GM12878 (cell line): ENCODE results near the gene OR4F6. TPM values are rescaled to one million over a fixed set of nuclear protein-coding genes. Genes with fewer than 3 reads are reported as not detected.

ENCODE experiments used
- ATAC-seq: fragments of 200-7000 bp; cut with Tn5 transposase; 3 replicates; pipeline ENCODE4 v1.9.1; 2020; ENCODE audit warnings: mild to moderate bottlenecking, moderate library complexity
- BruUV-seq: library from RNA; stranded (reverse); fragments of 400-500 nt; replicated peaks from 2 replicates; lab custom pipeline; 2021; lab: Mats Ljungman, UMichigan
- CTCF ChIA-PET: fragments of 300-600 bp; sonication (Branson Sonifier 250); formaldehyde crosslinking; extraction: SDS; loops from one replicate; lab custom pipeline; 2021; ENCODE audit warnings: inconsistent platforms; lab: Yijun Ruan, JAX
- POLR2A ChIA-PET: fragments of 350-600 bp; formaldehyde crosslinking; extraction: SDS; loops from one replicate; lab custom pipeline; 2021; ENCODE audit warnings: inconsistent platforms; lab: Charles Lee
- RAD21 ChIA-PET: fragments of 300-600 bp; sonication (Branson Sonifier 250); formaldehyde crosslinking; loops from one replicate; lab custom pipeline; 2023; ENCODE audit warnings: antibody characterized with exemption; ENCODE audit not compliant: unreplicated experiment; lab: Charles Lee
- SMC1A ChIA-PET: fragments of 300-600 bp; sonication (Branson Sonifier 250); formaldehyde crosslinking; loops from one replicate; lab custom pipeline; 2023; ENCODE audit not compliant: unreplicated experiment, uncharacterized antibody; lab: Charles Lee
- DNase-seq: peaks from one replicate; pipeline ENCODE4 v3.0.0-alpha.2; 2011; ENCODE audit warnings: low read depth, low spot score
- FAIRE-seq: peaks from 3 replicates; lab custom pipeline; 2011; peaks lifted over from hg19 to GRCh38; lab: Jason Lieb, UNC
- H2AFZ ChIP-seq: 2 replicates; pipeline ENCODE4 v1.6.0; 2011; ENCODE audit warnings: low read depth, low read length, control low read depth; ENCODE audit not compliant: control insufficient read depth
- H3K27ac ChIP-seq: 2 replicates; pipeline ENCODE4 v1.5.1; 2011; ENCODE audit warnings: control low read depth; ENCODE audit not compliant: control insufficient read depth, insufficient read depth
- H3K27me3 ChIP-seq, 2 experiments: replicated peaks in 1 of 2; 2 replicates each; pipeline versions ENCODE4 v1.6.0 to v1.6.1; 2011; ENCODE audit warnings: low read length in 1 of 2; ENCODE audit not compliant: control insufficient read depth in 2 of 2, insufficient read depth in 2 of 2
- H3K36me3 ChIP-seq, 2 experiments: 2 replicates each; pipeline ENCODE4 v1.5.1; 2011; ENCODE audit warnings: low read length in 1 of 2; ENCODE audit not compliant: control insufficient read depth in 2 of 2, insufficient read depth in 2 of 2
- H3K4me1 ChIP-seq: 2 replicates; pipeline ENCODE4 v1.6.1; 2011; ENCODE audit warnings: mild to moderate bottlenecking, low read length, moderate library complexity, mixed read lengths; ENCODE audit not compliant: control insufficient read depth, insufficient read depth
- H3K4me2 ChIP-seq: 2 replicates; pipeline ENCODE4 v1.6.0; 2011; ENCODE audit warnings: control low read depth; ENCODE audit not compliant: control insufficient read depth, insufficient read depth
- H3K4me3 ChIP-seq: fragments of 200-600 bp; sonication (generic); 2 replicates; pipeline ENCODE4 v1.5.1; 2016
- H3K79me2 ChIP-seq: 2 replicates; pipeline ENCODE4 v1.6.0; 2011; ENCODE audit warnings: low read length; ENCODE audit not compliant: control insufficient read depth, insufficient read depth
- H3K9ac ChIP-seq: 2 replicates; pipeline ENCODE4 v1.8.0; 2011; ENCODE audit warnings: low read length, control low read depth, mixed read lengths; ENCODE audit not compliant: control insufficient read depth, insufficient read depth
- H3K9me3 ChIP-seq: replicated peaks from 3 replicates; pipeline ENCODE4 v1.5.1; 2011; ENCODE audit warnings: mild to moderate bottlenecking, low read length; ENCODE audit not compliant: control insufficient read depth, insufficient read depth
- H4K20me1 ChIP-seq: 2 replicates; pipeline ENCODE4 v1.6.0; 2011; ENCODE audit not compliant: control insufficient read depth, insufficient read depth
- BMI1 ChIP-seq: fragments of 450-650 bp; IDR thresholded peaks from 2 replicates; pipeline ENCODE4 v1.6.1; 2016; ENCODE audit warnings: mild to moderate bottlenecking, moderate library complexity, borderline replicate concordance
- ESRRA ChIP-seq: IDR thresholded peaks from 2 replicates; pipeline ENCODE4 v1.6.1; 2012; ENCODE audit warnings: mild to moderate bottlenecking, low read length, improper control_type of control experiment
- FOXM1 ChIP-seq: IDR thresholded peaks from 2 replicates; pipeline ENCODE4 v1.6.1; 2012; ENCODE audit warnings: low read depth, mild to moderate bottlenecking, inconsistent platforms, low read length, moderate library complexity
- HDAC2 ChIP-seq: fragments of 200-600 bp; sonication (generic); IDR thresholded peaks from 2 replicates; pipeline ENCODE4 v1.6.1; 2017
- HDAC6 ChIP-seq: fragments of 200-600 bp; sonication (generic); IDR thresholded peaks from one replicate; pipeline ENCODE4 v1.8.0; 2017; ENCODE audit warnings: antibody characterized with exemption; ENCODE audit not compliant: unreplicated experiment
- KDM1A ChIP-seq: fragments of 200-600 bp; sonication (generic); IDR thresholded peaks from 2 replicates; pipeline ENCODE4 v1.6.1; 2016; ENCODE audit warnings: borderline replicate concordance
- LARP7 ChIP-seq: fragments of 450-650 bp; IDR thresholded peaks from 2 replicates; pipeline ENCODE4 v1.6.1; 2017; ENCODE audit warnings: mild to moderate bottlenecking
- NFXL1 ChIP-seq: fragments of 450-650 bp; IDR thresholded peaks from 2 replicates; pipeline ENCODE4 v1.6.1; 2017; ENCODE audit warnings: antibody characterized with exemption, mild to moderate bottlenecking, borderline replicate concordance
- NFYA ChIP-seq: IDR thresholded peaks from 2 replicates; pipeline ENCODE4 v1.6.1; 2011; ENCODE audit warnings: low read depth, mild to moderate bottlenecking, low read length, improper control_type of control experiment, borderline replicate concordance
- PML ChIP-seq: IDR thresholded peaks from 2 replicates; pipeline ENCODE4 v1.6.1; 2012; ENCODE audit warnings: low read length, inconsistent platforms
- SIX5 ChIP-seq: IDR thresholded peaks from 2 replicates; pipeline ENCODE4 v1.6.1; 2011; ENCODE audit warnings: mild to moderate bottlenecking, low read depth, low read length, moderate library complexity; ENCODE audit not compliant: severe bottlenecking
- STAT1 ChIP-seq: fragments of 450-650 bp; conservative IDR thresholded peaks from 2 replicates; pipeline ENCODE4 v1.6.1; 2014; ENCODE audit warnings: antibody characterized with exemption, mild to moderate bottlenecking
- ZNF384 ChIP-seq: IDR thresholded peaks from 2 replicates; pipeline ENCODE4 v1.6.1; 2012; ENCODE audit warnings: low read depth, mild to moderate bottlenecking, low read length, improper control_type of control experiment, borderline replicate concordance
- ZNF622 ChIP-seq: fragments of 450-650 bp; IDR thresholded peaks from 2 replicates; pipeline ENCODE4 v1.6.1; 2017; ENCODE audit warnings: mild to moderate bottlenecking, inconsistent platforms
- WGBS: methylation state at CpG from one replicate; pipeline ENCODE4 v1.1.6; 2016; ENCODE audit warnings: low lambda C conversion rate; ENCODE audit not compliant: insufficient replicate concordance, insufficient coverage; ENCODE audit errors: missing lambda C conversion rate; 5-methylcytosine and 5-hydroxymethylcytosine counted together
- in situ Hi-C: fragments of 300-500 bp; cut with MboI; formaldehyde crosslinking; loops from 9 replicates; pipeline ENCODE4 v1.14.3; 2018; ENCODE audit warnings: mixed read lengths
- intact Hi-C: fragments of 100-400 bp; cut with micrococcal nuclease; formaldehyde crosslinking; loops from one replicate; pipeline ENCODE4 v1.14.2; 2022; ENCODE audit not compliant: unreplicated experiment
- polyA plus RNA-seq, 11 experiments: library from polyadenylated mRNA; depleted of rRNA in 4 of 11; unstranded in 6 of 11; stranded (reverse) in 5 of 11; fragments of >200 nt; fragmentation: Nextera tagmentation in 4 of 11; fragmentation: Illumina TruSeq in 1 of 11; extraction: Ambion mirVana in 4 of 11; extraction: Trizol in 1 of 11; gene quantifications; 1 replicate in 1 of 11; 2 replicates in 10 of 11; pipeline versions ENCODE4 v1.2.1 to v1.2.3, GENCODE V29; 2011 to 2016; ENCODE audit warnings: inconsistent platforms in 2 of 11, missing spikeins in 2 of 11, low read depth in 1 of 11
- total RNA-seq, 4 experiments: library from RNA; depleted of rRNA in 3 of 4; stranded (reverse); fragments of >200 nt in 3 of 4; fragmentation: Illumina TruSeq in 1 of 4; extraction: Trizol in 1 of 4; gene quantifications; 2 replicates each; pipeline versions ENCODE4 v1.2.1 to v1.2.3, GENCODE V29; 2013 to 2021
- TF ChIP-seq, protein P1 (sequence below): fragments of 450-650 bp; IDR thresholded peaks from 2 replicates; pipeline ENCODE4 v1.6.1; 2017; ENCODE audit warnings: mild to moderate bottlenecking, moderate library complexity
- TF ChIP-seq, protein P2 (sequence below): fragments of 450-650 bp; IDR thresholded peaks from 2 replicates; pipeline ENCODE4 v1.6.1; 2018; ENCODE audit warnings: mild to moderate bottlenecking, low read depth, moderate library complexity; ENCODE audit not compliant: partially characterized antibody
- TF ChIP-seq, protein P3 (sequence below): IDR thresholded peaks from 2 replicates; pipeline ENCODE4 v1.6.1; 2012; ENCODE audit warnings: low read depth, low read length, improper control_type of control experiment

The OR4F6 gene
- total and polyA plus RNA-seq, 10 of the 15 experiments (the other 5 are each of a cell fraction or from before 2014, with no cell fraction given), result not detected

DNA sequence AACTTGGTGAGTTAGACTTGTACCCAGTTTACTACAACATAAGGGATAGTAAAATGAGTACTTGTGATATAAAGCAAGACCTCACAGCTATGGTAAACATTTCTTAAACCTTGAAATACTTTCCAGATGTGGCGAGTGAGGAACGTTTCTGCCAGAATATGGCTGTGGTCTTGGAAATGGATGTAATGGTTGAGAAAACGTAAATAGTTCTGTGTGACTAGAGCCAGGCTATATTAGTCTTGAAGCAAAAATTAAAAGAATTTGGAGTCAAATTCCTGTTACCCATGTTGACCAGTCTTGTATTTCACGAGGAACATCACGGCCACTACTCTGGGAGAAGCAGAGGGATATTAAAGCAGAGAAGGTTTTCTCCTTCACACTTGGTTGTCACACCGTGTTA lies 23.9 kb downstream of the OR4F6 start:
- Histone ChIP-seq H4K20me1 (no peaks in the 10 kb centered on the region), H3K79me2 (no peaks in the 10 kb centered on the region), H3K4me3 (no peak overlapping the region), H3K27ac (no peak overlapping the region), H3K9me3 (no peaks in the 10 kb centered on the region), H3K36me3 (no peaks in the 10 kb centered on the region), H3K4me2 (no peak overlapping the region), H3K9ac (no peak overlapping the region), H3K27me3 (peaks cover 0 to 3% of the 10 kb centered on the region in 2 experiments; a peak in 3 of 4 replicates), H3K4me1 (no peaks in the 10 kb centered on the region), H2AFZ (no peak overlapping the region)
- ChIA-PET POLR2A (no interaction called here), RAD21 (no interaction called here), SMC1A (no interaction called here), CTCF (no interaction called here)
- intact Hi-C loops, result no loop called here
- ATAC-seq, result no peak
- 12% methylated on average over 6 of the region's 6 CpGs for WGBS
- no peak for DNase-seq
- no TSS peak for BruUV-seq
- FAIRE-seq, result peak; percentile 7
- in situ Hi-C loops, result no loop called here
- no peak for TF ChIP-seq ZNF622
- TF ChIP-seq NFYA, result no peak
- no peak for TF ChIP-seq KDM1A
- TF ChIP-seq STAT1, result no peak
- no peak for TF ChIP-seq ZNF384
- TF ChIP-seq HDAC2, result no peak
- TF ChIP-seq, protein P1, sequence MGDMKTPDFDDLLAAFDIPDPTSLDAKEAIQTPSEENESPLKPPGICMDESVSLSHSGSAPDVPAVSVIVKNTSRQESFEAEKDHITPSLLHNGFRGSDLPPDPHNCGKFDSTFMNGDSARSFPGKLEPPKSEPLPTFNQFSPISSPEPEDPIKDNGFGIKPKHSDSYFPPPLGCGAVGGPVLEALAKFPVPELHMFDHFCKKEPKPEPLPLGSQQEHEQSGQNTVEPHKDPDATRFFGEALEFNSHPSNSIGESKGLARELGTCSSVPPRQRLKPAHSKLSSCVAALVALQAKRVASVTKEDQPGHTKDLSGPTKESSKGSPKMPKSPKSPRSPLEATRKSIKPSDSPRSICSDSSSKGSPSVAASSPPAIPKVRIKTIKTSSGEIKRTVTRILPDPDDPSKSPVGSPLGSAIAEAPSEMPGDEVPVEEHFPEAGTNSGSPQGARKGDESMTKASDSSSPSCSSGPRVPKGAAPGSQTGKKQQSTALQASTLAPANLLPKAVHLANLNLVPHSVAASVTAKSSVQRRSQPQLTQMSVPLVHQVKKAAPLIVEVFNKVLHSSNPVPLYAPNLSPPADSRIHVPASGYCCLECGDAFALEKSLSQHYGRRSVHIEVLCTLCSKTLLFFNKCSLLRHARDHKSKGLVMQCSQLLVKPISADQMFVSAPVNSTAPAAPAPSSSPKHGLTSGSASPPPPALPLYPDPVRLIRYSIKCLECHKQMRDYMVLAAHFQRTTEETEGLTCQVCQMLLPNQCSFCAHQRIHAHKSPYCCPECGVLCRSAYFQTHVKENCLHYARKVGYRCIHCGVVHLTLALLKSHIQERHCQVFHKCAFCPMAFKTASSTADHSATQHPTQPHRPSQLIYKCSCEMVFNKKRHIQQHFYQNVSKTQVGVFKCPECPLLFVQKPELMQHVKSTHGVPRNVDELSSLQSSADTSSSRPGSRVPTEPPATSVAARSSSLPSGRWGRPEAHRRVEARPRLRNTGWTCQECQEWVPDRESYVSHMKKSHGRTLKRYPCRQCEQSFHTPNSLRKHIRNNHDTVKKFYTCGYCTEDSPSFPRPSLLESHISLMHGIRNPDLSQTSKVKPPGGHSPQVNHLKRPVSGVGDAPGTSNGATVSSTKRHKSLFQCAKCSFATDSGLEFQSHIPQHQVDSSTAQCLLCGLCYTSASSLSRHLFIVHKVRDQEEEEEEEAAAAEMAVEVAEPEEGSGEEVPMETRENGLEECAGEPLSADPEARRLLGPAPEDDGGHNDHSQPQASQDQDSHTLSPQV, result no peak
- TF ChIP-seq, protein P2, sequence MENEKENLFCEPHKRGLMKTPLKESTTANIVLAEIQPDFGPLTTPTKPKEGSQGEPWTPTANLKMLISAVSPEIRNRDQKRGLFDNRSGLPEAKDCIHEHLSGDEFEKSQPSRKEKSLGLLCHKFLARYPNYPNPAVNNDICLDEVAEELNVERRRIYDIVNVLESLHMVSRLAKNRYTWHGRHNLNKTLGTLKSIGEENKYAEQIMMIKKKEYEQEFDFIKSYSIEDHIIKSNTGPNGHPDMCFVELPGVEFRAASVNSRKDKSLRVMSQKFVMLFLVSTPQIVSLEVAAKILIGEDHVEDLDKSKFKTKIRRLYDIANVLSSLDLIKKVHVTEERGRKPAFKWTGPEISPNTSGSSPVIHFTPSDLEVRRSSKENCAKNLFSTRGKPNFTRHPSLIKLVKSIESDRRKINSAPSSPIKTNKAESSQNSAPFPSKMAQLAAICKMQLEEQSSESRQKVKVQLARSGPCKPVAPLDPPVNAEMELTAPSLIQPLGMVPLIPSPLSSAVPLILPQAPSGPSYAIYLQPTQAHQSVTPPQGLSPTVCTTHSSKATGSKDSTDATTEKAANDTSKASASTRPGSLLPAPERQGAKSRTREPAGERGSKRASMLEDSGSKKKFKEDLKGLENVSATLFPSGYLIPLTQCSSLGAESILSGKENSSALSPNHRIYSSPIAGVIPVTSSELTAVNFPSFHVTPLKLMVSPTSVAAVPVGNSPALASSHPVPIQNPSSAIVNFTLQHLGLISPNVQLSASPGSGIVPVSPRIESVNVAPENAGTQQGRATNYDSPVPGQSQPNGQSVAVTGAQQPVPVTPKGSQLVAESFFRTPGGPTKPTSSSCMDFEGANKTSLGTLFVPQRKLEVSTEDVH, result no peak
- no peak for TF ChIP-seq LARP7
- no peak for TF ChIP-seq SIX5
- no peak for TF ChIP-seq BMI1
- no peak for TF ChIP-seq PML
- no peak for TF ChIP-seq HDAC6
- no peak for TF ChIP-seq NFXL1
- TF ChIP-seq, protein P3, sequence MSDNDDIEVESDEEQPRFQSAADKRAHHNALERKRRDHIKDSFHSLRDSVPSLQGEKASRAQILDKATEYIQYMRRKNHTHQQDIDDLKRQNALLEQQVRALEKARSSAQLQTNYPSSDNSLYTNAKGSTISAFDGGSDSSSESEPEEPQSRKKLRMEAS, result no peak
- TF ChIP-seq ESRRA, result no peak
- no peak for TF ChIP-seq FOXM1
